Rectal smooth muscle tissue (tissue), 1 donor: ENCODE data around the gene SNRPD3.

ENCODE experiments used
- H3K27ac ChIP-seq: one replicate; pipeline ENCODE4 v1.7.0; 2013; ENCODE audit warnings: low read depth, low read length, inconsistent platforms
- H3K27me3 ChIP-seq: one replicate; pipeline ENCODE4 v1.7.0; 2013; ENCODE audit warnings: low read length; ENCODE audit not compliant: control insufficient read depth, insufficient read depth
- H3K36me3 ChIP-seq: one replicate; pipeline ENCODE4 v1.7.0; 2013; ENCODE audit warnings: low read length; ENCODE audit not compliant: control insufficient read depth, insufficient read depth
- H3K4me1 ChIP-seq: one replicate; pipeline ENCODE4 v1.7.0; 2013; ENCODE audit warnings: low read length; ENCODE audit not compliant: control insufficient read depth, insufficient read depth
- H3K4me3 ChIP-seq: one replicate; pipeline ENCODE4 v1.7.0; 2013; ENCODE audit warnings: low read length
- H3K9ac ChIP-seq: one replicate; pipeline ENCODE4 v1.7.0; 2013; ENCODE audit warnings: low read length

Gene SNRPD3

DNA sequence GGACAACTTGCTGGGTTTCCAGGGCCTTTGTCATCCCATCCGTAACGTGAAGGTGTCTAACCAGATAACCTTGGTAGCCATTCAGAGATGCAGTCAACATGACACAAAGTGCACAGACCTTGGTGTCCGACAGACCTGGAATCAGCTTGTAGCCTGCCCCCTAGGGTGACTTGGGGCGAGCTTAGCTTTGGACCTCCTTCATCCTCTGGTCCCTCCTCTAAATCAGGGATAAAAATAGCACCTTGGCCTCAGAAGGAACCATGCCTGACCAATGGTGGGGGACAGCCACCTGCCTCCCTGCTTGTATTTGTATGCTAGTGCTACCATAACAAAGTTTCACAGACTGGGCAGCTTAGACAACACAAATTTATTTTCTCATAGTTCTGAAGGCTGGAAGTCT is 3.7 kb downstream of the SNRPD3 start:
- Histone ChIP-seq H3K4me1 (peaks cover 10% of the 10 kb centered on the region), H3K27me3 (no peaks in the 10 kb centered on the region), H3K36me3 (peaks cover 18% of the 10 kb centered on the region), H3K4me3 (no peak overlapping the region), H3K27ac (no peak overlapping the region), H3K9ac (no peak overlapping the region)

- Histone ChIP-seq H3K36me3 (peaks cover 18% of the 10 kb centered on the region), H3K4me3 (no peak overlapping the region), H3K4me1 (no peaks in the 10 kb centered on the region), H3K27ac (no peak overlapping the region), H3K9ac (no peak overlapping the region), H3K27me3 (no peaks in the 10 kb centered on the region)
Measured at GRCh38 chr22:24563246-24563645, 7.4 kb downstream of the SNRPD3 start.

GRCh38 chr22:24564376-24565058 is 8.7 kb downstream of the SNRPD3 start:
- Histone ChIP-seq H3K36me3 (peaks cover 18% of the 10 kb centered on the region), H3K27ac (no peak overlapping the region), H3K27me3 (no peaks in the 10 kb centered on the region), H3K9ac (no peak overlapping the region), H3K4me1 (no peaks in the 10 kb centered on the region), H3K4me3 (no peak overlapping the region)

DNA sequence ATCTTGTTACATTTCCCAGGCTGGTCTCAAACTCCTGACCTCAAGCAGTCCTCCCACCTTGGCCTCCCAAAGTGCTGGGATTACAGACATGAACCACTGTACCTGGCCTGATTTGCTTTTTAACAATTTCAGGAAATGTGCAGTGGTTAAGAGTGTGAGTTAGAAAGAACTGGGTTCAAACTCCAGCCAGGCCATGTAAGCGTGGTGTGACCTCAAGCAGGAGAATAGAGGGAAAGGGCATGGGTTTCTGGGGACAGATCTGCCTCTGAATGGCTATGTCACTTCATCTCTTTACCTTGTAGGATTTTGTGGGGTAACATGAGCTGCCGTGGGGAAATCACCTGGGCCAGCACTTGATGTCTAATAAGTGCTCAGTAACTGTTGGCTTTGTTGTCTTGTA is 9.3 kb downstream of the SNRPD3 start:
- H3K9ac ChIP-seq: no peak overlapping the region
- no peaks in the 10 kb centered on the region for H3K4me1 ChIP-seq
- H3K27me3 ChIP-seq: no peaks in the 10 kb centered on the region
- H3K36me3 ChIP-seq: peaks cover 17% of the 10 kb centered on the region
- no peak overlapping the region for H3K4me3 ChIP-seq
- no peak overlapping the region for H3K27ac ChIP-seq

DNA sequence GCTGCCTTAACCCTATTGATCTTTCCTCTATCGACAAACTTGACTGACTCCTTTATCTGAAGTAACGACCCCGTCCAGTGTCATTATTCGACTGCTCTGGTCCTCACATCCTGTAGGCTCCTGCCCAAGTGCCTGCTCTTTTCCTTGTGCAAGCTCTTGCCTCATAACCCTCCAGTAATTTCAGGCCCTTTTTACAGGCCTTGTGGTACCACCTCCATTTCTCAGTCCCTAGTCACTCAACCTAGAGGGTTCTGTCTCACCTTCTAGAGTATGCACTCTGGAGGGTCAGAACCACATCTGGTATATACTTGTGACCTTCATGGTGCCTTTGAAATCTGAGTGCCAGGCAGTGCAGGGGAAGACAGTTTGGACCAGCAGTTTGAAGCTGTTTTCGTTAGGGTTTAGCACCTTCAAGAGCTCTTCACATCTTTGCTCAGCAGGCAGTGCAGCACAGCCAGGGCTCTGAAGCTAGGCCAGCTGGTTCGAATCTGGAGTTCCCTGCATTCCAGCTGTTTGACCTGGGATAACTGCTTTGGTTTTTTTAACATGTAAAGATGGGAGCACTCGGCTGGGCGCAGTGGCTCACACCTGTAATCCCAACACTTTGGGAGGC is 11.2 kb downstream of the SNRPD3 start:
- Histone ChIP-seq H3K4me3 (no peak overlapping the region), H3K36me3 (peaks cover 12% of the 10 kb centered on the region), H3K9ac (no peak overlapping the region), H3K27ac (no peak overlapping the region), H3K4me1 (no peaks in the 10 kb centered on the region), H3K27me3 (no peaks in the 10 kb centered on the region)

GRCh38 chr22:24567668-24568067 is 11.9 kb downstream of the SNRPD3 start:
- Histone ChIP-seq H3K4me1 (no peaks in the 10 kb centered on the region), H3K36me3 (peaks cover 11% of the 10 kb centered on the region), H3K9ac (no peak overlapping the region), H3K27me3 (no peaks in the 10 kb centered on the region), H3K4me3 (no peak overlapping the region), H3K27ac (no peak overlapping the region)

- H3K4me3 ChIP-seq: no peak overlapping the region
- H3K27me3 ChIP-seq: no peaks in the 10 kb centered on the region
- no peaks in the 10 kb centered on the region for H3K4me1 ChIP-seq
- peaks cover 9% of the 10 kb centered on the region for H3K36me3 ChIP-seq
- H3K9ac ChIP-seq: no peak overlapping the region
- no peak overlapping the region for H3K27ac ChIP-seq
Measured at GRCh38 chr22:24571266-24571665, 15.5 kb downstream of the SNRPD3 start.

GRCh38 chr22:24576778-24577177 is 21.0 kb downstream of the SNRPD3 start:
- no peaks in the 10 kb centered on the region for H3K27me3 ChIP-seq
- H3K4me3 ChIP-seq: no peak overlapping the region

DNA sequence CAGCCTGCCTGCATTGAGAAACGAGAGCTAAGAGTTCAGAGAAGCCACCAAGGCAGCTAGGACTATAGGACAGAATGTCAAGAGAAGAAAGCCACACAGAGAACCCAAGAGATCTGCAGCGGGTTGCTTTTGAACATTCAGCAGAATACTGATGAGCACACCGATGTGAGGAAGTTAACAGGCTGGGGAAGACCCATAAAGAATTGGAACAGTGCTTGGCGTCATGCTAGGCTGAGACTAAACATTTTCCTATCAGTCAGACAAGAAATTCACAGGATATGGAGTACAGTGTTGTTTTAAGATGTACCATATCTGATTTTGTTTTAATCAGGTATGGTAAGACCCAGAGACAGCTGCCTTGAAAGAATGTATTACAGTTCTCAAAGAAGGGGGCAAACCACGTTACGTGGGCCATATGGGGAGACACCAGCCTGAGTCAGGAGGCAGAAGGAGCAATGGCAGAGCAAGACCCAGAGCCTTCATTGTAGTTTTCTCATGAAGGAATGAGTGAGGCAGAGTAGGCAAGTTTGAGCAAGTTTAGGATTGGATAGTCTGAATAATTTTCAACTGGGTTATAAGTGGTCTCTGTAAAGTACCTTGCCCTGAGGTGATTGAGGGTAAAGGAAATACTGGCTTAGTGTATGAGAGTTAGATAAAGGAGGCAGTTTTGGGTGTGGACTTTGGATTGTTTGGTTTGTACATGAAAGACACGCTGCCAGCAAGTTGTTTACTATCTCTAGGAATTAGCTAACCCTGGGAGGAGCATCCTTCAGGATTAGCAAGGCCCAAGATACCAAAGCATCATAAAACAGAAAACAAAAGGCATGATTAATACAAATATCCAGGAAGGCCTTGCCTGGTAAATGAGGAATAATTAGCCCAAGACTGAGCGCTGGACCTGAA is 22.8 kb downstream of the SNRPD3 start:
- H3K4me1 ChIP-seq: peaks cover 8% of the 10 kb centered on the region
- H3K9ac ChIP-seq: no peak overlapping the region
- no peaks in the 10 kb centered on the region for H3K36me3 ChIP-seq
- no peak overlapping the region for H3K27ac ChIP-seq
- no peak overlapping the region for H3K4me3 ChIP-seq
- H3K27me3 ChIP-seq: no peaks in the 10 kb centered on the region

More at GRCh38 chr22:24576778-24577177, 21.0 kb downstream of the SNRPD3 start:
- Histone ChIP-seq H3K4me1 (no peaks in the 10 kb centered on the region), H3K27ac (no peak overlapping the region), H3K9ac (no peak overlapping the region), H3K36me3 (peaks cover 3% of the 10 kb centered on the region)

DNA sequence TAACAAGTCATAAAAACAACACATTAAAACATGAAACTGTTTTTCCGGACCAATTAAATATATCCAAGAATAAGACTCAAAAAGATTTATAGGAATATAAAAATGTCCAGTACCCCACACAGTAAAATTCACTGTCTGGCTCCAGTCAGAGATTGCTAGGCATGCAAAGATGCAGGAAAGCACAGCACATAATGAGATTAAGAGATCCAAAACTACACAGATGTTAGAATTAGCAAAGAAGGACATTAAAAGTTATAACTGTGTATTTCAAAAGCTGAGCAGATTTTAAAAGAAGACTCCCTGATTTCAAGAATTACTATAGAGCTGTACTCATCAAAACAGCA is 23.4 kb downstream of the SNRPD3 start:
- Histone ChIP-seq H3K4me1 (peaks cover 9% of the 10 kb centered on the region), H3K4me3 (no peak overlapping the region), H3K27ac (no peak overlapping the region), H3K9ac (no peak overlapping the region), H3K27me3 (no peaks in the 10 kb centered on the region), H3K36me3 (no peaks in the 10 kb centered on the region)

DNA sequence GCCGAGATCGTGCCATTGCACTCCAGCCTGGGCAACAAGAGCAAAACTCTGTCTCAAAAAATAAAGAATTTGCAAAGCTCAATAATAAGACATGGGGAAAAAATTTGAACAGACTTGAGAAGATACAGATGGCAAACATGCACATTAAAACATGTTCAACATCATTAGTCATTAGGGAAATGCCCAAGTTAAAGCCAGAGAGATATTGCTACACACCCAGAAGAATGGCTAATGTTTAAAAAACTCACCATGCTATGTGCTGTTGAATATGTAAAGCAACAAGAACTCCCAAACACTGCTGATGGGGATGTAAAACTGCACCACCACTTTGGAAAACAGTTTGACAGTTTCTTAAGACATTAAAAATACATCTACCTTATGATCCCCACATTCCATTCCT is 24.5 kb downstream of the SNRPD3 start:
- H3K4me3 ChIP-seq: no peak overlapping the region
- peaks cover 9% of the 10 kb centered on the region for H3K4me1 ChIP-seq
- no peak overlapping the region for H3K9ac ChIP-seq
- H3K27ac ChIP-seq: no peak overlapping the region
- H3K27me3 ChIP-seq: no peaks in the 10 kb centered on the region
- H3K36me3 ChIP-seq: no peaks in the 10 kb centered on the region

GRCh38 chr22:24582056-24582814 is 26.4 kb downstream of the SNRPD3 start:
- no peak overlapping the region for H3K27ac ChIP-seq
- H3K4me3 ChIP-seq: no peak overlapping the region
- peaks cover under 1% of the 10 kb centered on the region for H3K36me3 ChIP-seq

More at GRCh38 chr22:24582056-24582814, 26.4 kb downstream of the SNRPD3 start:
- H3K4me1 ChIP-seq: peaks cover 9% of the 10 kb centered on the region
- H3K27me3 ChIP-seq: no peaks in the 10 kb centered on the region
- no peak overlapping the region for H3K9ac ChIP-seq
